Measurements from ENCODE around the gene GM2A.

DNA sequence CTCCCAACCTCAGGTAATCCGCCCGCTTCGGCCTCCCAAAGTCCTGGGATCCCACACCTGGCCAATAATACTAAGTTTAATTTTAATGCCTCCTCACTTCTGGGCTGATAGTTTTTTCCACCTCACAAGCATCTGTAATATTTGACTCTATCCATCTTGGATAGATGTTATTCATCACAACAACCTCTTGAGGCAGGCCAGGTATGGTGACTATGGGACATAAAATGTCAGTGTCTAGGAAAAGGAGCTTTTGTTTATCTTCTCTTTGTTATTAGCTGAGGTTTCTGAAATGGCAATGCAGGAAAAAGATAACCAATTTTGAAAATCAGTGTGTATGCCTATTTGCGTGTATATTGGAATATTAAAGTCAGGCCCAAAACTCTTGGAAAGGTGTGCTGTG is 27.9 kb upstream of the GM2A start:
- no peak for TF ChIP-seq CTCF (IDR thresholded peaks at IDR 0.05; ENCODE audit: poor library complexity)
- no peak for TF ChIP-seq EZH2 (IDR thresholded peaks at IDR 0.05; ENCODE audit: borderline replicate concordance)
- no peak for TF ChIP-seq EZH2phosphoT487 (IDR thresholded peaks at IDR 0.05; ENCODE audit: low read depth, severe bottlenecking, unreplicated experiment)
